Measurements from ENCODE around the gene PYROXD2.

The PYROXD2 gene

GRCh38 chr10:98433881-98434732 is 19.1 kb upstream of the PYROXD2 start:
- peak; percentile 50 for DNase-seq (ENCODE audit: low read depth)

GRCh38 chr10:98433371-98433770 is 18.4 kb upstream of the PYROXD2 start:
- DNase-seq (ENCODE audit: low read depth) = no peak

GRCh38 chr10:98432330-98432729 is 17.3 kb upstream of the PYROXD2 start:
- no peak for DNase-seq (ENCODE audit: low read depth)

- no peak for DNase-seq (ENCODE audit: low read depth)
These were observed 16.0 kb upstream of the PYROXD2 start for GRCh38 chr10:98431016-98431415.

- DNase-seq (ENCODE audit: low read depth) = no peak
These were observed 15.4 kb upstream of the PYROXD2 start for GRCh38 chr10:98430427-98430826.

- DNase-seq (ENCODE audit: low read depth) = no peak
These were observed 14.5 kb upstream of the PYROXD2 start for GRCh38 chr10:98429320-98430072.

GRCh38 chr10:98427011-98427515 is 12.1 kb upstream of the PYROXD2 start:
- no peak for DNase-seq (ENCODE audit: low read depth)

GRCh38 chr10:98425511-98426352 is 10.8 kb upstream of the PYROXD2 start:
- DNase-seq (ENCODE audit: low read depth) = no peak

GRCh38 chr10:98424295-98425254 is 9.6 kb upstream of the PYROXD2 start:
- no peak for DNase-seq (ENCODE audit: low read depth)

- no peak for DNase-seq (ENCODE audit: low read depth)
These were observed 8.7 kb upstream of the PYROXD2 start for GRCh38 chr10:98423691-98424120.

- DNase-seq (ENCODE audit: low read depth) = no peak
These were observed 7.2 kb upstream of the PYROXD2 start for GRCh38 chr10:98422182-98422581.

- DNase-seq (ENCODE audit: low read depth) = no peak
These were observed 5.8 kb upstream of the PYROXD2 start for GRCh38 chr10:98420786-98421185.

GRCh38 chr10:98419469-98420261 is 4.7 kb upstream of the PYROXD2 start:
- no peak for DNase-seq (ENCODE audit: low read depth)

GRCh38 chr10:98418665-98419468 is 3.9 kb upstream of the PYROXD2 start:
- DNase-seq (ENCODE audit: low read depth) = no peak

- DNase-seq (ENCODE audit: low read depth) = no peak
These were observed 3.1 kb upstream of the PYROXD2 start for GRCh38 chr10:98417973-98418664.

GRCh38 chr10:98417481-98417959 is 2.5 kb upstream of the PYROXD2 start:
- DNase-seq (ENCODE audit: low read depth) = no peak

GRCh38 chr10:98416606-98417388 is 1.8 kb upstream of the PYROXD2 start:
- no peak for DNase-seq (ENCODE audit: low read depth)

GRCh38 chr10:98415731-98416119 is 743 bp upstream of the PYROXD2 start:
- DNase-seq (ENCODE audit: low read depth) = no peak
